Coronary artery (tissue), 2 donors: Measurements from ENCODE around the gene GSTM5.
"Not testable (repeated sequence)": the region's sequence is repeated elsewhere in the genome, so short reads cannot be mapped to it uniquely, and the experiment has no call there.

Source experiments
- DNase-seq: peaks from one replicate; pipeline ENCODE4 v3.0.0-alpha.2; 2017; ENCODE audit warnings: low spot score
- H3K27ac ChIP-seq, 2 donors: fragments of 200-600 bp; sonication (generic); one replicate each; pipeline ENCODE4 v1.5.1; 2016 to 2019
- H3K4me3 ChIP-seq: fragments of 200-600 bp; sonication (generic); 2 replicates; pipeline ENCODE4 v1.5.1; 2016; ENCODE audit warnings: mild to moderate bottlenecking, moderate library complexity
- CTCF ChIP-seq: fragments of 200-600 bp; sonication (generic); IDR thresholded peaks from one replicate; pipeline ENCODE4 v1.5.1; 2019; ENCODE audit warnings: antibody characterized with exemption

The GSTM5 gene

GRCh38 chr1:109711593-109712320 is at the start of gene GSTM5:
TSS of gene GSTM5 (plus strand) at chr1:109712251. CDS start at chr1:109712313, 62 bp downstream.
- not testable (repeated sequence) for DNase-seq

GRCh38 chr1:109664671-109665070 is 47.4 kb upstream of the GSTM5 start:
- DNase-seq = no peak
- Histone ChIP-seq H3K4me3 (no peak overlapping the region), H3K27ac (no peak overlapping the region)
- TF ChIP-seq CTCF = no peak

More at GRCh38 chr1:109711593-109712320, at the start of gene GSTM5:
- peak within 1 kb of the TSS in 1 of 2 donors; percentile 31 for H3K27ac ChIP-seq
- peak within 1 kb of the TSS; percentile 63 for H3K4me3 ChIP-seq

DNA sequence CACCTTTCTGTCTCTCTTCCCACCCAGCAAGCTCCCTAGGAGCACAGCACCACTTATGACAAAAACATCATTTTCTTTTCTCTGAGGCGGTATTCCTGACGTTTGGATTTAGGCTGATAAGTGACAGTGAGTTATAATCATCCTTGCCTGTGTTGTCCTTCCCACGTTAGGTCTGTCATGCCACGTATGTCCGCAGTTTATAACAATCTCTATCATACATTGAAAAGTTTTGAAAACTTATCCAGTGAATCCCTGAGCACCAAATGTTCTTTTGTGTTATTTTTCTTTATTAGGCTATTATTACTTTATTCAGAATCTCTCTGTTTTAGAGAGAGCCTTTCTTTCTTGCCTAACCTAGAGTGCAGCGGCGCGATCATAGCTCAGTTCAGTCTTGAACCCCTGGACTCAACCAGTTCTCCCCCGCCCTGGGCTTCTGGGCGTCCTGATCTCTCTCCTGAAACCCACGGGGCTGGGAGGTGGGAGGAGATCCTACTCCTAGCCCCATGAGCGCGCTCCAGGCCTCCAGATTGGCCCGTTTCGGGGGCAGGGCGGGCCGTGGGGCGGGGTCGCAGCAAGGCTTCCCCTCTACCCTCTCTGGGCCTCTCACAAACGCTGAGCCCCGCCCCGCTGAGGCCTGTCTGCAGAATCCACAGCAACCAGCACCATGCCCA is 44.5 kb upstream of the GSTM5 start, which contains the start of gene GSTM2:
Gene GSTM2, plus strand, starts transcription at position 606 of the 671 bp plus-strand sequence. Its CDS starts 59 bp downstream, at position 665.
- DNase-seq = peak; percentile 96
- Histone ChIP-seq H3K27ac (peak within 1 kb of the TSS; percentile 32 to 82), H3K4me3 (peak within 1 kb of the TSS; percentile 93)
- no peak for TF ChIP-seq CTCF

DNA sequence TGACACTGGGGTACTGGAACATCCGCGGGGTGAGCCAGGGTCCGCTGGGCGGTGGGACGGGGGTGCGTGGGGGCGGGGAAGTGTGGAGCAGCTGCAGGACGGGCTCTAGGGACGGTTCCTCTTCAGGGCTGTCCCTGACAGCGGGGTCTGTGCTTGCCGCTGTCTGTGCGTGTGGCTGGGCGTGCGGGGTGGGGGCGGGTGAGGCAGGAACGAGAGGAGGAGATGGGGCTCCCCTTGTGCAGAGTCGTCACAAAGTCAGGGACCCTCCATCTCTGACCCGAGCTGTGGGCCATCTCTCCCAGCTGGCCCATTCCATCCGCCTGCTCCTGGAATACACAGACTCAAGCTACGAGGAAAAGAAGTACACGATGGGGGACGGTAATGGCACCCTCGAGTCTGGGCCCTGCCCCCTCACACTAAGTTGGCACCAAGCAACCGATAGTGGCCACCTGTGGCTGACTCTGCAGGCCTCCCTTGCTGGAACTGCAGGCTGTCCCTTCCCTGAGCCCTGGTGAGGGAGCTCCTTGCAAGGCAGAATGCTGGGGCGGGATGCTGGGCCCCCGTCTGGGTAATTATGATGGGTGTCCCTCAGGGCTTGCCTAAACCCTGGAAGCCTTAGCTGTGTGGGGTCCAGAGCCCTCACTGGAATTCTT is 43.8 kb upstream of the GSTM5 start:
- H3K4me3 ChIP-seq = peak overlapping the region; percentile 93
- peak overlapping the region in 1 of 2 donors; percentile 82 for H3K27ac ChIP-seq
- DNase-seq = no peak
- TF ChIP-seq CTCF = no peak

GRCh38 chr1:109669246-109669948 is 42.7 kb upstream of the GSTM5 start:
- TF ChIP-seq CTCF = no peak
- Histone ChIP-seq H3K4me3 (no peak overlapping the region), H3K27ac (no peak overlapping the region)
- DNase-seq = no peak

GRCh38 chr1:109669949-109670302 is 42.1 kb upstream of the GSTM5 start:
- not testable (repeated sequence) for DNase-seq, H3K27ac ChIP-seq, H3K4me3 ChIP-seq

GRCh38 chr1:109671067-109671466 is 41.0 kb upstream of the GSTM5 start:
- H3K4me3 ChIP-seq = no peak overlapping the region
- no peak for DNase-seq
- H3K27ac ChIP-seq = no peak overlapping the region
- TF ChIP-seq CTCF = no peak

DNA sequence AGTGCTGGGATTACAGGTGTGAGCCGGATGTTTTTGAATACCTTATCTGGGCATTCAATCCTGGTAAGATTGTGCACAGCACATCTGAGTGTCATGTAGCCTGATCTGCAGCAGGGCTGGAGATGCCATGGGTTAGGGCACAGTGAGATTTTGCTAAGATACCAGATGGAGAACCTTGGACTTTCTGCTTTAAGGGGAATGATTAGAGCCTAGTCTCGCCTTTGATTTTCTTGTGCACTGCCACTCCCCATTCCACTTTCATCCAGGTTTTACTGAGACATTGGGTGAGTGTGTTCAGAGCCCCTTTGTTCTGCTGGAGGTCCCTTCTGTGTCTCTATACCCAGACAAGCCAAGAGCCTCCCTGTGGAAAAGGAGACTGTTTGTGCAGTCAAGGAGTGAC is 38.2 kb upstream of the GSTM5 start:
- not testable (repeated sequence) for H3K4me3 ChIP-seq, H3K27ac ChIP-seq, DNase-seq

GRCh38 chr1:109676683-109677381 is 35.2 kb upstream of the GSTM5 start:
- not testable (repeated sequence) for H3K27ac ChIP-seq, H3K4me3 ChIP-seq, DNase-seq
